A549 (cell line): ENCODE measurements around the gene FAM53C.
"Not testable (repeated sequence)": the region's sequence is repeated elsewhere in the genome, so short reads cannot be mapped to it uniquely, and the experiment has no call there.

Experiments used
- BHLHE40 ChIP-seq: IDR thresholded peaks from 2 replicates; pipeline ENCODE4 v1.6.1; 2012; ENCODE audit warnings: low read depth, low read length, inconsistent platforms
- CHD4 ChIP-seq: fragments of 200-600 bp; sonication (generic); IDR thresholded peaks from 2 replicates; pipeline ENCODE4 v1.6.1; 2016; ENCODE audit warnings: antibody characterized with exemption, mild to moderate bottlenecking, borderline replicate concordance
- CTCF ChIP-seq: fragments of >200 bp; sonication (Bioruptor Twin); formaldehyde crosslinking; IDR thresholded peaks from 3 replicates; pipeline ENCODE4 v1.5.1; 2016
- ESRRA ChIP-seq: fragments of 150-350 bp; IDR thresholded peaks from 2 replicates; pipeline ENCODE4 v1.6.1; 2014; ENCODE audit warnings: mild to moderate bottlenecking, low read length, borderline replicate concordance
- FOSL2 ChIP-seq, 2 experiments: fragments of 450-650 bp in 1 of 2; fragments of >200 bp in 1 of 2; sonication (Bioruptor Twin) in 1 of 2; formaldehyde crosslinking; IDR thresholded peaks; 2 replicates each; pipeline versions ENCODE4 v1.5.0 to v1.6.1; 2016 to 2020; ENCODE audit warnings: mild to moderate bottlenecking in 1 of 2, moderate library complexity in 1 of 2
- JUN ChIP-seq, 2 experiments: fragments of >200 bp; sonication (Bioruptor Twin); formaldehyde crosslinking; IDR thresholded peaks; 2 replicates in 1 of 2; 3 replicates in 1 of 2; pipeline ENCODE4 v1.6.1; 2016 to 2017
- MAX ChIP-seq: IDR thresholded peaks from 2 replicates; pipeline ENCODE4 v1.6.1; 2012
- MAZ ChIP-seq: fragments of 150-350 bp; IDR thresholded peaks from 2 replicates; pipeline ENCODE4 v1.6.1; 2014; ENCODE audit warnings: antibody characterized with exemption, low read depth, low read length, borderline replicate concordance
- MYC ChIP-seq: IDR thresholded peaks from 2 replicates; pipeline ENCODE4 v1.6.1; 2012; ENCODE audit warnings: mild to moderate bottlenecking, inconsistent platforms, low read length, improper control_type of control experiment, borderline replicate concordance
- POLR2A ChIP-seq: IDR thresholded peaks from 2 replicates; pipeline ENCODE4 v1.6.1; 2012; ENCODE audit warnings: mild to moderate bottlenecking, low read length
- RAD21 ChIP-seq, 2 experiments: fragments of >200 bp in 1 of 2; sonication (Bioruptor Twin) in 1 of 2; formaldehyde crosslinking in 1 of 2; IDR thresholded peaks in 1 of 2; conservative IDR thresholded peaks in 1 of 2; 2 replicates in 1 of 2; 3 replicates in 1 of 2; pipeline ENCODE4 v1.6.1; 2012 to 2018; ENCODE audit warnings: inconsistent platforms in 1 of 2
- RFX5 ChIP-seq: fragments of 450-650 bp; IDR thresholded peaks from 2 replicates; pipeline ENCODE4 v1.7.1; 2014; ENCODE audit warnings: antibody characterized with exemption, mild to moderate bottlenecking, moderate library complexity
- TF ChIP-seq, protein P1 (sequence below): IDR thresholded peaks from 2 replicates; pipeline ENCODE4 v1.6.1; 2012; ENCODE audit warnings: low read depth, borderline replicate concordance

DNA sequence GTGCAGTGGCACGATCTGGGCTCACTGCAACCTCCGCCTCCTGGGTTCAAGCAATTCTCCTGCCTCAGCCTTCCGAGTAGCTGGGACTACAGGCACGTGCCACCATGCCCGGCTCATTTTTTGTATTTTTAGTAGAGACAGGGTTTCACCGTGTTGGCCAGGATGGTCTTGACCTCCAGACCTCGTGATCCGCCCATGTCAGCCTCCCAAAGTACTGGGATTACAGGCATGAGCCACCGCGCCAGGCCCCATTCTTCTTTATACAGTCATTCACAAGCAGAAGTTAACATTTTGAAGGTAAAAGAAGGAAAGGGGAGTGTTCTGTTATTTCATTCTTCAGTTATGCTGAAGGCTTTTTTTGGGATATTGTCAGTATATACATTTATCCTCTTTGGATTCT, 51.8 kb downstream of the FAM53C start:
- not testable (repeated sequence) for TF ChIP-seq RFX5; CTCF; MAZ; FOSL2 (IDR thresholded peaks at IDR 0.05); FOSL2 (CRISPR knock-in tag; IDR thresholded peaks at IDR 0.05); ESRRA; MAX; BHLHE40; RAD21 (conservative IDR thresholded peaks at IDR 0.05 in 1 of 2, IDR thresholded peaks at IDR 0.05 in 1 of 2); MYC; CHD4; POLR2A; JUN (IDR thresholded peaks at IDR 0.05)
- TF ChIP-seq, protein P1, sequence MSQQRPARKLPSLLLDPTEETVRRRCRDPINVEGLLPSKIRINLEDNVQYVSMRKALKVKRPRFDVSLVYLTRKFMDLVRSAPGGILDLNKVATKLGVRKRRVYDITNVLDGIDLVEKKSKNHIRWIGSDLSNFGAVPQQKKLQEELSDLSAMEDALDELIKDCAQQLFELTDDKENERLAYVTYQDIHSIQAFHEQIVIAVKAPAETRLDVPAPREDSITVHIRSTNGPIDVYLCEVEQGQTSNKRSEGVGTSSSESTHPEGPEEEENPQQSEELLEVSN, result not testable (repeated sequence)
